Ectodermal cell (in vitro differentiated cells): Measurements from ENCODE around the gene CLN3.
"Not testable (repeated sequence)": the region's sequence is repeated elsewhere in the genome, so short reads cannot be mapped to it uniquely, and the experiment has no call there.

Experiments used
- H3K27ac ChIP-seq: 2 replicates; pipeline ENCODE4 v1.7.0; 2013; ENCODE audit warnings: mild to moderate bottlenecking, low read depth, low read length; ENCODE audit not compliant: insufficient read depth, poor library complexity, severe bottlenecking
- H3K27me3 ChIP-seq: 2 replicates; pipeline ENCODE4 v1.7.0; 2013; ENCODE audit warnings: mild to moderate bottlenecking, low read length; ENCODE audit not compliant: insufficient read depth, control insufficient read depth, poor library complexity, severe bottlenecking
- H3K36me3 ChIP-seq: one replicate; pipeline ENCODE4 v1.7.0; 2013; ENCODE audit warnings: low read length; ENCODE audit not compliant: control insufficient read depth, insufficient read depth
- H3K4me1 ChIP-seq: one replicate; pipeline ENCODE4 v1.7.0; 2013; ENCODE audit warnings: low read length; ENCODE audit not compliant: control insufficient read depth, insufficient read depth
- H3K4me3 ChIP-seq: 2 replicates; pipeline ENCODE4 v1.7.0; 2013; ENCODE audit warnings: low read depth, low read length, control low read depth; ENCODE audit not compliant: insufficient read depth
- H3K9me3 ChIP-seq: 2 replicates; pipeline ENCODE4 v1.7.0; 2013; ENCODE audit warnings: mild to moderate bottlenecking, low read length, moderate library complexity; ENCODE audit not compliant: control insufficient read depth
- WGBS, 2 experiments: methylation state at CpG; one replicate each; pipeline ENCODE4 v1.1.7; 2013; ENCODE audit warnings: missing lambda C conversion rate in 2 of 2; 5-methylcytosine and 5-hydroxymethylcytosine counted together

The CLN3 gene

DNA sequence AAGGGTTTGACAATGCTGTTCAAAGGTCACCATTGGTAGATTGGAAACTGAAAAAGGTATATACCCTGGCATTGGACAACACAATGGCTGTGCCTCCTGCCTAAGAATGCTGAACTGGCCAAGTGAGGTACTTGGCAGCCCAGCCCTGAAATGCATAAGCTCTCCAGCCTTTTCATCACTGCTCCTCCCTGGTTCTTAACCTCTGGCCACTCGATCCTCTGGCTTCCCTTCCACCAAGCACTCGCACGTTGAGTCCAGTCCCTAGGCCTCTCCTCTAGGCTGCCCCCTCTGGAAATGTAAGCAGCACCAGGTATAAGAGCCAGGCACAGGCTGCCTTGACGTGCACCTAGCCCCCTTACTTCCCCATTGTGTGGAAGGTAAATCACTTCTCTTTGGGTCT, 45.5 kb downstream of the CLN3 start:
- H3K27me3 ChIP-seq, H3K9me3 ChIP-seq, H3K36me3 ChIP-seq, H3K4me3 ChIP-seq, H3K4me1 ChIP-seq, H3K27ac ChIP-seq: not testable (repeated sequence)
- no CpG with 5 or more reads among the region's 4 CpGs for WGBS, 2 experiments

DNA sequence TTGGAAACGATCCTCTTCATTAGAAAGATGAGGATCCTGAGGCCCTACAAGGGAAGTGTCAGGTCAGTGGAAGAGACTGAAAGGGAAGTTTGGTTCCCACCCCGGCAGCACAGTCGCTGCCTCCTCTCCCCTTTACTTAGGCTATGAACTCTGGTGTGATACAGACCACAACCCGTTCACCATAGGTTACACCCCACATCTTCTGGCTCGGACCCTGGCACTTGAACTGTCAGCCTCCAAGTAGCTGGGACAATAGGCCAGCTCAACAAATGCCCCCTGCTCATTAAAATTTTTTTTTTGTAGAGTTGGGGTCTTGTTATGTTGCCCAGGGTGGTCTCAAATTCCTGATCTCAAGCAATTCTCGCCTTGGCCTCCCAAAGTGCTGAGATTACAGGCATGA, 47.9 kb downstream of the CLN3 start:
- H3K36me3 ChIP-seq, H3K27me3 ChIP-seq, H3K4me3 ChIP-seq, H3K4me1 ChIP-seq, H3K9me3 ChIP-seq, H3K27ac ChIP-seq: not testable (repeated sequence)
- WGBS, 2 experiments: 79 to 93% methylated on average over 3 of the region's 6 CpGs

DNA sequence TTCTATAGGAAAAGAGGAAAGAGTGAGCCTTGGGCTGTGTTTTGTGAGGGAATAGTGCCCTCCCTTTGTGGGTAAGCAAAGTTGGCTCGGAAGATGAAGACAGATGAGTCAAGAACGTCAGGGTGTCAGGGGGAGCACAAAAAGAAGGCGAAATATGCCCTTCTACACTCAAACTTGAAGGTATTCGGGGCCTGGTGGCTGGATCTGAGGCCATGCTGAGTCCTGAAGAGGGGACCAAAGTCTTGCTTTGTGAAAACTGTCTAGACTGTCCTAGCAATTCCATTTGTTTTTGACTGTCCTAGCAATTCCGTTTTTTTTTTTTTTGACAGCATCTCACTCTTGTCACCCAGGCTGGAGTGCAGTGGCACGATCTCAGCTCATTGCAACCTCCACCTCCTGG, 53.0 kb downstream of the CLN3 start:
- H3K4me1 ChIP-seq, H3K27ac ChIP-seq, H3K4me3 ChIP-seq, H3K36me3 ChIP-seq, H3K27me3 ChIP-seq, H3K9me3 ChIP-seq: not testable (repeated sequence)
- WGBS, 2 experiments: 68 to 79% methylated on average over 3 of the region's 6 CpGs

DNA sequence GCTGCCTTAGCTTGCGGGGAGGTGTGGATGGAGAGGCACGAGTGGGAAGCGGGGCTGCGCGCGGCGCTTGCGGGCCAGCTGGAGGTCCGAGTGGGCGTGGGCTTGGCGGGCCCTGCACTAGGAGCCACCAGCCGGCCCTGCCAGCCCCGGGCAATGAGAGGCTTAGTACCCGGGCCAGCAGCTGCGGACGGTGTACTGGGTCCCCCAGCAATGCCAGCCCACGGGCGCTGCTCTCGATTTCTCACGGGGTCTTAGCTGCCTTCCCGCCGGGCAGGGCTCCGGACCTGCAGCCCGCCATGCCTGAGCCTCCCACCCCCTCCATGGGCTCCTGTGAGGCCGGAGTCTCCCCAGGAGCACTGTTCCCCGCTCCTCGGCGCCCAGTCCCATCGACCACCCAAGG, 56.5 kb downstream of the CLN3 start:
- H3K4me3 ChIP-seq, H3K27me3 ChIP-seq, H3K36me3 ChIP-seq, H3K9me3 ChIP-seq, H3K4me1 ChIP-seq, H3K27ac ChIP-seq: not testable (repeated sequence)
- WGBS, 2 experiments: 98 to 99% methylated on average over 7 to 14 of the region's 29 CpGs
